Measurements from ENCODE around the gene ANXA6.

- no peak for TF ChIP-seq GABPA (tag; conservative IDR thresholded peaks at IDR 0.05; ENCODE audit: low read depth)
- no peak for TF ChIP-seq GABPB2 (CRISPR knock-in tag; conservative IDR thresholded peaks at IDR 0.05)
Observed at GRCh38 chr5:151078490-151079262, 78.9 kb downstream of the ANXA6 start.
